Body of pancreas (tissue), 4 donors: ENCODE measurements around the gene LRP10.

ENCODE experiments used
- POLR2A ChIP-seq, 3 donors: fragments of 450-650 bp; IDR thresholded peaks; one replicate each; pipeline ENCODE4 v1.6.1; 2016; ENCODE audit warnings: antibody characterized with exemption in 3 of 3, mild to moderate bottlenecking in 2 of 3
- TF ChIP-seq, protein P1 (sequence below), 7 experiments: fragments of 450-650 bp in 4 of 7; fragments of 200-600 bp in 3 of 7; sonication (generic) in 3 of 7; IDR thresholded peaks; one replicate each; pipeline ENCODE4 v1.5.1; 2016 to 2019; ENCODE audit warnings: antibody characterized with exemption in 7 of 7

- TF ChIP-seq, protein P1, sequence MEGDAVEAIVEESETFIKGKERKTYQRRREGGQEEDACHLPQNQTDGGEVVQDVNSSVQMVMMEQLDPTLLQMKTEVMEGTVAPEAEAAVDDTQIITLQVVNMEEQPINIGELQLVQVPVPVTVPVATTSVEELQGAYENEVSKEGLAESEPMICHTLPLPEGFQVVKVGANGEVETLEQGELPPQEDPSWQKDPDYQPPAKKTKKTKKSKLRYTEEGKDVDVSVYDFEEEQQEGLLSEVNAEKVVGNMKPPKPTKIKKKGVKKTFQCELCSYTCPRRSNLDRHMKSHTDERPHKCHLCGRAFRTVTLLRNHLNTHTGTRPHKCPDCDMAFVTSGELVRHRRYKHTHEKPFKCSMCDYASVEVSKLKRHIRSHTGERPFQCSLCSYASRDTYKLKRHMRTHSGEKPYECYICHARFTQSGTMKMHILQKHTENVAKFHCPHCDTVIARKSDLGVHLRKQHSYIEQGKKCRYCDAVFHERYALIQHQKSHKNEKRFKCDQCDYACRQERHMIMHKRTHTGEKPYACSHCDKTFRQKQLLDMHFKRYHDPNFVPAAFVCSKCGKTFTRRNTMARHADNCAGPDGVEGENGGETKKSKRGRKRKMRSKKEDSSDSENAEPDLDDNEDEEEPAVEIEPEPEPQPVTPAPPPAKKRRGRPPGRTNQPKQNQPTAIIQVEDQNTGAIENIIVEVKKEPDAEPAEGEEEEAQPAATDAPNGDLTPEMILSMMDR (IDR thresholded peaks at IDR 0.05): no peak
- no peak for TF ChIP-seq POLR2A (IDR thresholded peaks at IDR 0.05)
Measured at GRCh38 chr14:22901799-22902198, 30.3 kb downstream of the LRP10 start.
